ENCODE measurements around the gene PRKAA2. TPM values are rescaled to one million over a fixed set of nuclear protein-coding genes. Genes with fewer than 3 reads are reported as not detected.

PRKAA2 gene
- total RNA-seq, 1 experiment from 2014 or later = 11.1 TPM

- ATAC-seq (no peak), DNase-seq (ENCODE audit: low read depth, low spot score) (no peak)
- in situ Hi-C loops (cut with HindIII; ENCODE audit: low pct_unique_long_range_greater_than_20kb, low sequenced_read_pairs) = no loop called here
- Histone ChIP-seq H3K36me3 (ENCODE audit: control insufficient read depth, insufficient read depth, low read length) (no peaks in the 10 kb centered on the region), H3K27ac (ENCODE audit: low read length) (no peak overlapping the region), H3K4me1 (ENCODE audit: control insufficient read depth, insufficient read depth, low read length) (no peaks in the 10 kb centered on the region), H3K27me3 (ENCODE audit: control insufficient read depth, insufficient read depth, low read length) (no peaks in the 10 kb centered on the region), H3K4me3 (ENCODE audit: low read depth in 2 of 2, low read length in 2 of 2) (no peak overlapping the region), H3K9me3 (ENCODE audit: control insufficient read depth, insufficient read depth, low read depth, low read length) (no peaks in the 10 kb centered on the region)
- no TSS peak for BruUV-seq (replicated peaks)
- CTCF ChIA-PET = no interaction called here
- intact Hi-C loops (cut with micrococcal nuclease; ENCODE audit: unreplicated experiment) = no loop called here
- POLR2A ChIA-PET = no interaction called here
- TF ChIP-seq CTCF (IDR thresholded peaks at IDR 0.05) (no peak), SIN3A (IDR thresholded peaks at IDR 0.05; ENCODE audit: borderline replicate concordance, insufficient read depth, low read depth, low read length) (no peak), TCF7L2 (IDR thresholded peaks at IDR 0.05; ENCODE audit: low read depth, low read length) (no peak), POLR2AphosphoS5 (IDR thresholded peaks at IDR 0.05; ENCODE audit: low read depth, low read length) (no peak), REST (IDR thresholded peaks at IDR 0.05; ENCODE audit: insufficient read depth in 1 of 2, low read depth in 2 of 2, low read length in 1 of 2) (no peak)
Measured at GRCh38 chr1:56663846-56664245, 18.7 kb downstream of the PRKAA2 start.

GRCh38 chr1:56665384-56665783 is 20.3 kb downstream of the PRKAA2 start:
- no peak for DNase-seq (ENCODE audit: low read depth, low spot score)
- Histone ChIP-seq H3K9me3 (ENCODE audit: control insufficient read depth, insufficient read depth, low read depth, low read length) (no peaks in the 10 kb centered on the region), H3K36me3 (ENCODE audit: control insufficient read depth, insufficient read depth, low read length) (no peaks in the 10 kb centered on the region), H3K27me3 (ENCODE audit: control insufficient read depth, insufficient read depth, low read length) (no peaks in the 10 kb centered on the region), H3K27ac (ENCODE audit: low read length) (no peak overlapping the region), H3K4me3 (ENCODE audit: low read depth in 2 of 2, low read length in 2 of 2) (no peak overlapping the region), H3K4me1 (ENCODE audit: control insufficient read depth, insufficient read depth, low read length) (no peaks in the 10 kb centered on the region)
- ChIA-PET CTCF (no interaction called here), POLR2A (no interaction called here)
- ATAC-seq = no peak
- intact Hi-C loops (cut with micrococcal nuclease; ENCODE audit: unreplicated experiment) (no loop called here), in situ Hi-C loops (cut with HindIII; ENCODE audit: low pct_unique_long_range_greater_than_20kb, low sequenced_read_pairs) (no loop called here)
- BruUV-seq (replicated peaks) = no TSS peak
- TF ChIP-seq TCF7L2 (IDR thresholded peaks at IDR 0.05; ENCODE audit: low read depth, low read length) (no peak), CTCF (IDR thresholded peaks at IDR 0.05) (no peak), REST (IDR thresholded peaks at IDR 0.05; ENCODE audit: insufficient read depth in 1 of 2, low read depth in 2 of 2, low read length in 1 of 2) (no peak), POLR2AphosphoS5 (IDR thresholded peaks at IDR 0.05; ENCODE audit: low read depth, low read length) (no peak)

All from Panc1 (cell line).